HFFc6 (cell line): ENCODE measurements around the gene SRRM1. TPM values are rescaled to one million over a fixed set of nuclear protein-coding genes. Genes with fewer than 3 reads are reported as not detected.
"Not testable (repeated sequence)": the region's sequence is repeated elsewhere in the genome, so short reads cannot be mapped to it uniquely, and the experiment has no call there.

Experiments
- DNase-seq: peaks from one replicate; pipeline ENCODE4 v3.0.0-alpha.2; 2018
- H3K27ac Mint-ChIP-seq: 2 replicates; pipeline ENCODE4 v1.8.0; 2020; ENCODE audit warnings: mild to moderate bottlenecking, mixed read lengths
- H3K27me3 Mint-ChIP-seq: 2 replicates; pipeline ENCODE4 v1.8.0; 2021; ENCODE audit warnings: mild to moderate bottlenecking, moderate library complexity, mixed read lengths; ENCODE audit not compliant: insufficient read depth
- H3K36me3 Mint-ChIP-seq: 2 replicates; pipeline ENCODE4 v1.8.0; 2021; ENCODE audit warnings: low read depth, mixed read lengths
- H3K4me1 Mint-ChIP-seq: 2 replicates; pipeline ENCODE4 v1.8.0; 2020; ENCODE audit warnings: low read depth, mixed read lengths
- H3K4me3 Mint-ChIP-seq: 2 replicates; pipeline ENCODE4 v1.8.0; 2020; ENCODE audit warnings: mild to moderate bottlenecking, moderate library complexity, mixed read lengths
- H3K9me3 Mint-ChIP-seq: 2 replicates; pipeline ENCODE4 v1.8.0; 2020; ENCODE audit warnings: mild to moderate bottlenecking, mixed read lengths
- total RNA-seq, 6 experiments: library from RNA; stranded (reverse); fragmentation: NEBNext Ultra II Directional; extraction: Animal tissue kit (Norgen Biotek cat#: 25700); gene quantifications; 2 replicates in 1 of 6; 3 replicates in 5 of 6; pipeline ENCODE4 v1.2.3, GENCODE V29; 2021
- TF ChIP-seq, protein P1 (sequence below): fragments of 200-600 bp; sonication (generic); IDR thresholded peaks from 2 replicates; pipeline ENCODE4 v1.5.0; 2021; ENCODE audit warnings: antibody characterized with exemption, mild to moderate bottlenecking

Gene SRRM1
- total RNA-seq, 6 experiments from 2014 or later: 118 to 149 (median 134) TPM

DNA sequence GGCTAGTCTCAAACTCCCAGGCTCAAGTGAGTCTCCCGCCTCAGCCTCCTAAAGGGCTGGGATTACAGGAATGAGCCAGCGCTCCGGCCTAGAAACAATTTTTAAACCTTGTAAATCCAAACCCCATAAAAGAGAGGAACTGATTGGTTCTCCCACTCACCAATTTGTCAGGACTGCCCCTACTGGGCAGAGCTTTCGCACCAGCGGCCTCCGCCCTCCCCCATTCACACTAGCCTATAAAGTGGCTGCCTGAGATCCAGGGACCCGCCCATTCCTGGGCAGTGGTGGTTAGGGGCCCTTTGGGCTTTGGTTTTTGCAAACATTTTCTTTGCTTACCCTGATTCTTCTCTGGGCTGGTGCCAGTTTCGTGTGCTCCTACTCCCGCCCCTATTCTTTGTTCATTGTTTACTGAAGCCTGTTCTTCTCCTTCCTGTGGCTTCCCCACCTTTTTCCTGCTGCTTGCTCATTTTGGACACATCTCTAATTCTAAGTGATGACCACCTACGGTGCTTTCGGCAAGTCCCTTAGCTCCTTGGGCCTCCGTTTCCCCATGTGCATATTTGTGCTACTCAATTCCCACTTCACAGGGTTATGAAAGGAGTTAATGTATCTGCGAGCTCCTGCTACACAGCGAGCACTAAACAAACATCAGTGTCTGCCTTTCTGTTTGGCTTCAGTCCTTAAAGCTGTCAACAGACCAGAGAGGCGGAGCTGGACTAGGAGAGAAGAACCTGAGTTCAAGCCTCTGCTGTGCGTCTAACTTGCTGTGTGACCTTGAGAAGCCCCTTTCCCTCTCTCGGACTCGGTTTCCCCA lies 62.4 kb downstream of the SRRM1 start:
- no peak for DNase-seq
- no peaks in the 10 kb centered on the region; the same call in none of the 2 replicates for H3K27me3 Mint-ChIP-seq
- no peaks in the 10 kb centered on the region for H3K9me3 Mint-ChIP-seq
- H3K4me1 Mint-ChIP-seq: peaks cover 59% of the 10 kb centered on the region
- H3K36me3 Mint-ChIP-seq: no peaks in the 10 kb centered on the region
- H3K27ac Mint-ChIP-seq: peak overlapping the region; percentile 40
- TF ChIP-seq, protein P1, sequence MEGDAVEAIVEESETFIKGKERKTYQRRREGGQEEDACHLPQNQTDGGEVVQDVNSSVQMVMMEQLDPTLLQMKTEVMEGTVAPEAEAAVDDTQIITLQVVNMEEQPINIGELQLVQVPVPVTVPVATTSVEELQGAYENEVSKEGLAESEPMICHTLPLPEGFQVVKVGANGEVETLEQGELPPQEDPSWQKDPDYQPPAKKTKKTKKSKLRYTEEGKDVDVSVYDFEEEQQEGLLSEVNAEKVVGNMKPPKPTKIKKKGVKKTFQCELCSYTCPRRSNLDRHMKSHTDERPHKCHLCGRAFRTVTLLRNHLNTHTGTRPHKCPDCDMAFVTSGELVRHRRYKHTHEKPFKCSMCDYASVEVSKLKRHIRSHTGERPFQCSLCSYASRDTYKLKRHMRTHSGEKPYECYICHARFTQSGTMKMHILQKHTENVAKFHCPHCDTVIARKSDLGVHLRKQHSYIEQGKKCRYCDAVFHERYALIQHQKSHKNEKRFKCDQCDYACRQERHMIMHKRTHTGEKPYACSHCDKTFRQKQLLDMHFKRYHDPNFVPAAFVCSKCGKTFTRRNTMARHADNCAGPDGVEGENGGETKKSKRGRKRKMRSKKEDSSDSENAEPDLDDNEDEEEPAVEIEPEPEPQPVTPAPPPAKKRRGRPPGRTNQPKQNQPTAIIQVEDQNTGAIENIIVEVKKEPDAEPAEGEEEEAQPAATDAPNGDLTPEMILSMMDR: 0 out of 2 replicates have a peak, but pooled peaks have one; percentile 15
- H3K4me3 Mint-ChIP-seq: no peak overlapping the region; the same call in 1 of the 2 replicates

DNA sequence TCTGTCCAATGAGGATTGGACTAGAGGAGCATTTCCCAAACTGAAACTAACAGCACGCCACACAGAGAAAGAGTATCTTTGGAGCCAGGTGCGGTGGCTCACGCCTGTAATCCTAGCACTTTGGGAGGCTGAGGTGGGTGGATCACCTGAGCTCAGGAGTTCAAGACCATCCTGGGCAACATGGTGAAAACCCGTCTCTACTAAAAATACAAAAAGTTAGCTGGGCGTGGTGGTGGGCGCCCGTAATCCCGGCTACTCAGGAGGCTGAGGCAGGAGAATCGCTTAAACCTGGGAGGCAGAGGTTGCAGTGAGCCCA lies 62.9 kb downstream of the SRRM1 start:
- H3K4me1 Mint-ChIP-seq: peaks cover 59% of the 10 kb centered on the region
- DNase-seq, H3K36me3 Mint-ChIP-seq, H3K4me3 Mint-ChIP-seq, H3K9me3 Mint-ChIP-seq, H3K27ac Mint-ChIP-seq, H3K27me3 Mint-ChIP-seq: not testable (repeated sequence)

DNA sequence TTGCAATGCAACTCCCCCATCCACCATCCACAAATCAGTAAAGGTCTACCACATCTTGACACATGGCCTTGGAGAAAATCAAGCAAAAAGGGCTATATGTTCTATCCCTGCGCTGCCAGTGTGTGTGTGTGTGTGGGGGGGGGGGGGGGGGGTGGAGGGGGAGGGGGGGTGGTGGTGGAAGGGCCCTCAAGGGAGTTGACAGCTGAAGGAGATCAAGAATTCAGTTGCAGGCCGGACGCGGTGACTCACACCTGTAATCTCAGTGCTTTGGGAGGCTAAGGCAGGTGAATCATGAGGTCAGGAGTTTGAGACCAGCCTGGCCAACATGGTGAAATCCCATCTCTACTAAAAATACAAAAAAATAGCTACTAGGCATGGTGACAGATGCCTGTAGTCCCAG lies 64.6 kb downstream of the SRRM1 start:
- DNase-seq: peak; percentile 65
- no peaks in the 10 kb centered on the region for H3K9me3 Mint-ChIP-seq
- no peak overlapping the region for H3K4me3 Mint-ChIP-seq
- H3K4me1 Mint-ChIP-seq: peaks cover 56% of the 10 kb centered on the region
- no peaks in the 10 kb centered on the region for H3K36me3 Mint-ChIP-seq
- TF ChIP-seq, protein P1: no peak
- peak overlapping the region; percentile 49; the same call in 1 of the 2 replicates for H3K27ac Mint-ChIP-seq
- no peaks in the 10 kb centered on the region; the same call in none of the 2 replicates for H3K27me3 Mint-ChIP-seq

DNA sequence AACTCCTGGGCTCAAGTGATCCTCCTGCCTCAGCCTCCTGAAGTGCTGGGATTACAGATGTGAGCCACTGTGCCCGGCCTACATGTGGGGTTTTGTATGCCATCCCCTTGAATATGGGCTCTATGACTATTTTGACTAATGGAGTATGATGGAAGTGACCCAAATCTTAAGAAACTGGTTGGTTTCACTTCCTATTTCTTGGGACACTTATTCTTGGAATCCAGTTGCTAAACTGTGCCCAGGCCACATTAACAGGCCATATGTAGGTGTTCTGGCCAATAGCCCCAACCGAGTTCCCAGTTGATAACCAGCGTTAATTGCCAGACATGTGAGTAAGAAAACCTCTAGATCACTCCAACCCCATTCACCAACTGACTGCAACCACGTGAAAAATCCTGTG lies 65.8 kb downstream of the SRRM1 start:
- Mint-ChIP-seq H3K36me3 (no peaks in the 10 kb centered on the region), H3K27me3 (no peaks in the 10 kb centered on the region; the same call in none of the 2 replicates), H3K4me1 (peaks cover 61% of the 10 kb centered on the region), H3K9me3 (no peaks in the 10 kb centered on the region), H3K27ac (no peak overlapping the region), H3K4me3 (no peak overlapping the region)
- DNase-seq: no peak
- TF ChIP-seq, protein P1: no peak

DNA sequence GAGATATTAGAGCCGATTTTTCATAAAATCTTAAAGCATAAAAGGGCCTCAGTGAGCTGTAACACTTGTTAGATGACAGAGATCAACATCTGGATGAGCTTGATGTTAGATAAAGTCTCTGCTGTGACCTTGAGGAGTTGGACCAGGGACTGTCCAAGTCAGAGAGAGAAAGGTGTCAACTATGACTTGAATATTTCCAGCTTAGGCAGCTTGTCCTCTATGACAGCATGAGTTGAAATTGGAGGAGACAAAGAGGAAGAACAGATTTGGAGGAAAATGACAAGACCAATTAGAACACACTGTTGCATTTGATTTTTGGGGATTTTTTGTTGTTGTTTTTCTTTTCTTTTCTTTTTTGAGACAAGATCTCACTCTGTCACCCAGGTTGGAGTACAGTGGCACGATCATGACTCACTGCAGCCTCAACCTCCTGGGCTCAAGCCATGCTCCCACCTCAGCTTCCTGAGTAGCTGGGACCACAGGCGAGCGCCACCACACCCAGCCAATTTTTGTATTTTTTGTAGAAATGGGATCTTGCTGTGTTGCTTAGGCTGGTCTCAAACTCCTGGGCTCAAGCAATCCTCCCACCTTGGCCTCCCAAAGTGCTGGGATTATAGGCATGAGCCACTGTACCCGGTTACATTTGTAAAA lies 66.8 kb downstream of the SRRM1 start:
- DNase-seq: no peak
- peaks cover 63% of the 10 kb centered on the region for H3K4me1 Mint-ChIP-seq
- H3K36me3 Mint-ChIP-seq: no peaks in the 10 kb centered on the region
- H3K27ac Mint-ChIP-seq: peak overlapping the region; percentile 48
- TF ChIP-seq, protein P1: no peak
- H3K27me3 Mint-ChIP-seq: no peaks in the 10 kb centered on the region; the same call in none of the 2 replicates
- H3K9me3 Mint-ChIP-seq: no peaks in the 10 kb centered on the region
- H3K4me3 Mint-ChIP-seq: no peak overlapping the region

DNA sequence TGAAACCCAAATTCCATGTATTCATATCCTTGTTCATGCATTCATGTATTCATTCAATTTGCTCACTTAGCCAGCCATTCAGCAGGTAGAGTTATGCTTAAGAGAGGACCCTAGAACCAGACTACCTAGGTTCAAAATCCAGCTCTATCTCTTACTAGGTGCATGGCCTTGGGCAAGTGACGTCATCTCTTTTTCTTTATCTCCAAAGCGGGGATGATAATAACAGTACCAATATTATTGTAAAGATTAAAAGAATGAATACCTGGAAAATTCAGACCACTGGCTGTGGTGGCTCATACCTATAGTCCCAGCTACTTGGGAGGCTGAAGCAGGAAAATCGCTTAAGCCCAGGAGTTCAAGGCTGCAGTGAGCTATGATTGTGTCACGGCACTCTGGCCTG lies 68.2 kb downstream of the SRRM1 start:
- DNase-seq: no peak
- Mint-ChIP-seq H3K9me3 (no peaks in the 10 kb centered on the region), H3K36me3 (no peaks in the 10 kb centered on the region), H3K27me3 (no peaks in the 10 kb centered on the region; the same call in 1 of the 2 replicates), H3K4me1 (peaks cover 67% of the 10 kb centered on the region), H3K4me3 (no peak overlapping the region), H3K27ac (no peak overlapping the region)
- TF ChIP-seq, protein P1: no peak
